Measurements from ENCODE around the gene PTPN1. TPM values are rescaled to one million over a fixed set of nuclear protein-coding genes. Genes with fewer than 3 reads are reported as not detected.

Gene PTPN1
- total RNA-seq, 2 experiments from 2014 or later: 82.3 to 82.8 TPM

DNA sequence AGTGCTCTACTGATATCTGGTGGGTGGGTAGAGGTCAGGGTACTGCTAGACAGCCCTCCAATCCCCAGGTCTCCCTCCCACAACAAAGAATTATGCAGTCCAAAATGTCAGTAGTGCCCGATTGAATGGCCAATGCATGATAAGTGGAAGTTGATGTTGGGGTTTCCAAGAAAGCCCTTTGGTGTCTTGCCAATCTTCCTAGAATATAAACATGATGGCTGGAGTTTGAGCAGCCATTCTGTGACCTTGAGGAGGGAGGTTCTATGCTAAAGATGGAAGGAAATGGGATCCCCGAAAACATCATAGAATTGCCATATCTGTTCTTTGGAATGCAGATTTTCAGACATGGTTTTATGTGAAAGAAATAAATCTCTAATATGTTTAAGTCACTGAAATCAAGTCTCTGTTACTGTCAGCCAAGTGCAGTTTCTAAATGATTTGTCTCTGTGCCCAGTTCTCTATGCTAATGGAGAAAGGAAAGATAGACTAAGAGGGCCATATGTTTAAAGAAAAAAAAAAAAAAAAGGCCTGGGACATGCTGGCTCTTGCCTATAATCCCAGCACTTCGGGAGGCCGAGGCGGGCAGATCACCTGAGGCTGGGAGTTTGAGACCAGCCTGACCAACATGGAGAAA, 32.8 kb upstream of the PTPN1 start:
- H3K4me1 Mint-ChIP-seq (ENCODE audit: low read depth): peaks cover 11% of the 10 kb centered on the region
- Histone ChIP-seq H3K4me3 (ENCODE audit: low read length) (no peak overlapping the region), H3K9me3 (ENCODE audit: control insufficient read depth in 1 of 2, insufficient read depth in 1 of 2, low read length in 2 of 2) (no peaks in the 10 kb centered on the region), H3K36me3 (ENCODE audit: insufficient read depth, low read length) (no peaks in the 10 kb centered on the region), H3K27me3 (ENCODE audit: control insufficient read depth in 1 of 2, insufficient read depth in 2 of 2, low read length in 2 of 2) (no peaks in the 10 kb centered on the region), H3K4me1 (ENCODE audit: insufficient read depth, low read length) (peaks cover 8% of the 10 kb centered on the region), H3K27ac (ENCODE audit: low read depth in 1 of 2, low read length in 2 of 2) (no peak overlapping the region)
- no peak overlapping the region for H3K4me3 Mint-ChIP-seq
- H3K27ac Mint-ChIP-seq: no peak overlapping the region
- H3K27me3 Mint-ChIP-seq: no peaks in the 10 kb centered on the region
- no peak for ATAC-seq (ENCODE audit: poor library complexity)
- intact Hi-C loops (cut with DNase I, micrococcal nuclease): loop anchor here (2.0 to 10.0 kb wide), 2 partner anchors 93 to 503 kb away; no protein-coding TSS in a partner anchor
- H3K9me3 Mint-ChIP-seq: no peaks in the 10 kb centered on the region
- TF ChIP-seq, protein P1, sequence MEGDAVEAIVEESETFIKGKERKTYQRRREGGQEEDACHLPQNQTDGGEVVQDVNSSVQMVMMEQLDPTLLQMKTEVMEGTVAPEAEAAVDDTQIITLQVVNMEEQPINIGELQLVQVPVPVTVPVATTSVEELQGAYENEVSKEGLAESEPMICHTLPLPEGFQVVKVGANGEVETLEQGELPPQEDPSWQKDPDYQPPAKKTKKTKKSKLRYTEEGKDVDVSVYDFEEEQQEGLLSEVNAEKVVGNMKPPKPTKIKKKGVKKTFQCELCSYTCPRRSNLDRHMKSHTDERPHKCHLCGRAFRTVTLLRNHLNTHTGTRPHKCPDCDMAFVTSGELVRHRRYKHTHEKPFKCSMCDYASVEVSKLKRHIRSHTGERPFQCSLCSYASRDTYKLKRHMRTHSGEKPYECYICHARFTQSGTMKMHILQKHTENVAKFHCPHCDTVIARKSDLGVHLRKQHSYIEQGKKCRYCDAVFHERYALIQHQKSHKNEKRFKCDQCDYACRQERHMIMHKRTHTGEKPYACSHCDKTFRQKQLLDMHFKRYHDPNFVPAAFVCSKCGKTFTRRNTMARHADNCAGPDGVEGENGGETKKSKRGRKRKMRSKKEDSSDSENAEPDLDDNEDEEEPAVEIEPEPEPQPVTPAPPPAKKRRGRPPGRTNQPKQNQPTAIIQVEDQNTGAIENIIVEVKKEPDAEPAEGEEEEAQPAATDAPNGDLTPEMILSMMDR (IDR thresholded peaks at IDR 0.05): no peak
- CTCF ChIA-PET: interaction anchor here (1.4 kb wide), 1 partner anchor 323 kb away, joined by 4 read pairs; no protein-coding TSS in a partner anchor
- DNase-seq: no peak
- POLR2A ChIA-PET: no interaction called here
- H3K36me3 Mint-ChIP-seq (ENCODE audit: low read depth): no peaks in the 10 kb centered on the region

DNA sequence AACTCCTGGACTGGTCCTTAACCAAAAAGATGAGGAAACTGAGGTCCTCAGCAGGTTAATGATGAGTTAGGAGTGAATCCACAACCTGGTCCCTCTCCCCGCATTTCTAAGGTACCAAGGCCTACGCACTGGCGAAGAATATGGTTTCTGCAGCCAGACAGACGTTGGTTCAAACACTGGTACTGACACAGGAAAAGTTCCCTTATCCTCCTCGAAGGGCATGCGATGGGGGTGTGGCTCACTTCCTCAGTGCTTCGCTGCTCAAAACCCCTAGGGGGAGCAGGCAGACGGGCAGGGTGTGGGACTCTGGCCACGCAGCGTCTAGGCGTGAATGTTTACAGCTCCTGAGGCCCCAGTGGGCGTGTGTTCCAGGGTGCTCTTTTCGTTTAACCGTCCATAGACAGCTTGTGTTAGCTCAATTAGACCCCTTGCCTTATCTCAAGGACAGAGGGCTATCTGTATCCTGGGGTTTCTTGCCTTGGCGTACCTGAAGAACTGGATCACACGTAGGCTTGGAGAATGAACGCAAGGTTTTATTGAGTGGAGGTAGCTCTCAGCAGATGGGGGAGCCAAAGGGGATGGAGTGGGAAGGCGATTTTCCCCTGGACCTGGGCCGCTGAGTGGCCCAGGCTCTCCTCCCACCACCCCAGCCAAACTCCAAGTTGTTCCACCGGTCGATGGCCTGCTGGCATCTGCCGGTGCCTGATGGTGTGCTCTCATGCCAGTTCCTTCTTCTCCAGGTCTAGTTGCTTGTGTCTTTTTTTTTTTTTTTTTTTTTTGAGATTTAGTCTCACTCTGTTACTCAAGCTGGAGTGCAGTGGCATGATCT, 31.8 kb upstream of the PTPN1 start:
- no peaks in the 10 kb centered on the region for H3K9me3 Mint-ChIP-seq
- Histone ChIP-seq H3K36me3 (ENCODE audit: insufficient read depth, low read length) (no peaks in the 10 kb centered on the region), H3K4me3 (ENCODE audit: low read length) (no peak overlapping the region), H3K27ac (ENCODE audit: low read depth in 1 of 2, low read length in 2 of 2) (no peak overlapping the region), H3K9me3 (ENCODE audit: control insufficient read depth in 1 of 2, insufficient read depth in 1 of 2, low read length in 2 of 2) (no peaks in the 10 kb centered on the region), H3K27me3 (ENCODE audit: control insufficient read depth in 1 of 2, insufficient read depth in 2 of 2, low read length in 2 of 2) (no peaks in the 10 kb centered on the region), H3K4me1 (ENCODE audit: insufficient read depth, low read length) (peaks cover 17% of the 10 kb centered on the region)
- H3K27ac Mint-ChIP-seq: no peak overlapping the region
- POLR2A ChIA-PET: interaction anchor here (0.9 kb wide), 1 partner anchor 35 kb away, joined by 3 read pairs; no protein-coding TSS in a partner anchor
- H3K4me1 Mint-ChIP-seq (ENCODE audit: low read depth): peaks cover 21% of the 10 kb centered on the region
- ATAC-seq (ENCODE audit: poor library complexity): peak; percentile 100
- CTCF ChIA-PET: interaction anchor here (0.6 to 1.4 kb wide), 15 partner anchors 10 to 562 kb away, joined by 3 to 6 read pairs (median 3); partner anchors contain the start of gene PTPN1
- TF ChIP-seq, protein P1 (IDR thresholded peaks at IDR 0.05): peak; percentile 82
- peak; percentile 61 to 88 (median 70) for DNase-seq
- no peak overlapping the region for H3K4me3 Mint-ChIP-seq
- no peaks in the 10 kb centered on the region for H3K27me3 Mint-ChIP-seq
- peaks cover under 1% of the 10 kb centered on the region for H3K36me3 Mint-ChIP-seq (ENCODE audit: low read depth)
- intact Hi-C loops (cut with DNase I, micrococcal nuclease): loop anchor here (1.0 to 10.0 kb wide), 2 partner anchors 98 to 504 kb away; no protein-coding TSS in a partner anchor

DNA sequence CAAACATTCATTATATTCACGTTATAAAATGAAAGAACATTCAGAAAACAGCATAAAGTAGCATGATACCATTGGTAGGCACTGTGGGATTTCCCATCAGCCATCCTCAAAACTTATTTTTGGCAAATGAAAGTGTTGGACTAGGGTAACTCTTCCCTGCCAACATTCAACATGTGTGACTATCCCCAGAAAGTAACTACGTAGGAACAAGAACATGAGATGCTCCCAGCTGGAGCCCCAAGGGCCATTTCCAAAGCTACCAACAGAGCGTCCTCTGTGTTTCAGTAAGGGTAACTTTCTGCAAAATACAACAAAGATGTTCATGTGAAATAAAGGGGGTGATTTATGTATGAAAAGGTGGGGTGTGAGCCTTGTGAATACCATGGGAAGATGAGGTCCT, 28.4 kb upstream of the PTPN1 start:
- DNase-seq (no peak), ATAC-seq (ENCODE audit: poor library complexity) (no peak)
- Mint-ChIP-seq H3K9me3 (no peaks in the 10 kb centered on the region), H3K27ac (peak overlapping the region; percentile 89), H3K4me3 (peak overlapping the region; percentile 11), H3K4me1 (ENCODE audit: low read depth) (peaks cover 32% of the 10 kb centered on the region), H3K36me3 (ENCODE audit: low read depth) (peaks cover 5% of the 10 kb centered on the region), H3K27me3 (no peaks in the 10 kb centered on the region)
- H3K27me3 ChIP-seq (ENCODE audit: control insufficient read depth in 1 of 2, insufficient read depth in 2 of 2, low read length in 2 of 2): no peaks in the 10 kb centered on the region
- H3K36me3 ChIP-seq (ENCODE audit: insufficient read depth, low read length): no peaks in the 10 kb centered on the region
- intact Hi-C loops (cut with DNase I, micrococcal nuclease): loop anchor here (2.0 to 5.0 kb wide), 2 partner anchors 27 to 36 kb away; no protein-coding TSS in a partner anchor
- no peak overlapping the region for H3K4me3 ChIP-seq (ENCODE audit: low read length)
- ChIA-PET POLR2A (interaction anchor here (2.6 kb wide), 1 partner anchor 29 kb away, joined by 33 read pairs; the partner anchor contains the start of gene PTPN1), CTCF (interaction anchor here (0.9 kb wide), 1 partner anchor 107 kb away, joined by 3 read pairs; no protein-coding TSS in a partner anchor)
- H3K9me3 ChIP-seq (ENCODE audit: control insufficient read depth in 1 of 2, insufficient read depth in 1 of 2, low read length in 2 of 2): no peaks in the 10 kb centered on the region
- TF ChIP-seq, protein P1 (IDR thresholded peaks at IDR 0.05): no peak
- peaks cover 23% of the 10 kb centered on the region for H3K4me1 ChIP-seq (ENCODE audit: insufficient read depth, low read length)
- no peak overlapping the region for H3K27ac ChIP-seq (ENCODE audit: low read depth in 1 of 2, low read length in 2 of 2)

Measured in CD4-positive, alpha-beta T cell (primary cell).